ENCODE results near the gene DHX30.

DHX30 gene

GRCh38 chr3:47870156-47870555 lies 67.2 kb downstream of the DHX30 start:
- TF ChIP-seq POLR2AphosphoS5 (IDR thresholded peaks at IDR 0.05; ENCODE audit: low read depth, low read length): no peak
- TF ChIP-seq SIN3A (IDR thresholded peaks at IDR 0.05; ENCODE audit: borderline replicate concordance, insufficient read depth, low read length): no peak

- TF ChIP-seq REST (IDR thresholded peaks at IDR 0.05; ENCODE audit: insufficient read depth in 1 of 2, low read depth in 2 of 2, low read length in 2 of 2): no peak
- TF ChIP-seq POLR2AphosphoS5 (IDR thresholded peaks at IDR 0.05; ENCODE audit: low read depth, low read length): no peak
- no peak for TF ChIP-seq FOXP2 (optimal IDR thresholded peaks at IDR 0.05; ENCODE audit: borderline replicate concordance, extremely low read depth, extremely low read length, insufficient read depth)
- no peak for TF ChIP-seq SIN3A (IDR thresholded peaks at IDR 0.05; ENCODE audit: borderline replicate concordance, insufficient read depth, low read length)
- TF ChIP-seq TAF1 (IDR thresholded peaks at IDR 0.05; ENCODE audit: borderline replicate concordance, insufficient read depth, low read length): no peak
Observed at GRCh38 chr3:47870702-47871260, 67.8 kb downstream of the DHX30 start.

- TF ChIP-seq REST (IDR thresholded peaks at IDR 0.05; ENCODE audit: insufficient read depth in 1 of 2, low read depth in 2 of 2, low read length in 2 of 2) (no peak), FOXP2 (optimal IDR thresholded peaks at IDR 0.05; ENCODE audit: borderline replicate concordance, extremely low read depth, extremely low read length, insufficient read depth) (no peak), POLR2AphosphoS5 (IDR thresholded peaks at IDR 0.05; ENCODE audit: low read depth, low read length) (no peak), TAF1 (IDR thresholded peaks at IDR 0.05; ENCODE audit: borderline replicate concordance, insufficient read depth, low read length) (no peak), SIN3A (IDR thresholded peaks at IDR 0.05; ENCODE audit: borderline replicate concordance, insufficient read depth, low read length) (no peak)
Observed at GRCh38 chr3:47871389-47871788, 68.5 kb downstream of the DHX30 start.

GRCh38 chr3:47872916-47873315 lies 70.0 kb downstream of the DHX30 start:
- TF ChIP-seq SIN3A (IDR thresholded peaks at IDR 0.05; ENCODE audit: borderline replicate concordance, insufficient read depth, low read length) (no peak), FOXP2 (optimal IDR thresholded peaks at IDR 0.05; ENCODE audit: borderline replicate concordance, extremely low read depth, extremely low read length, insufficient read depth) (no peak), POLR2AphosphoS5 (IDR thresholded peaks at IDR 0.05; ENCODE audit: low read depth, low read length) (no peak), TAF1 (IDR thresholded peaks at IDR 0.05; ENCODE audit: borderline replicate concordance, insufficient read depth, low read length) (no peak), REST (IDR thresholded peaks at IDR 0.05; ENCODE audit: insufficient read depth in 1 of 2, low read depth in 2 of 2, low read length in 2 of 2) (no peak)

- TF ChIP-seq FOXP2 (optimal IDR thresholded peaks at IDR 0.05; ENCODE audit: borderline replicate concordance, extremely low read depth, extremely low read length, insufficient read depth) (no peak), SIN3A (IDR thresholded peaks at IDR 0.05; ENCODE audit: borderline replicate concordance, insufficient read depth, low read length) (no peak)
Observed at GRCh38 chr3:47874438-47874837, 71.5 kb downstream of the DHX30 start.

- no peak for TF ChIP-seq SIN3A (IDR thresholded peaks at IDR 0.05; ENCODE audit: borderline replicate concordance, insufficient read depth, low read length)
- TF ChIP-seq TAF1 (IDR thresholded peaks at IDR 0.05; ENCODE audit: borderline replicate concordance, insufficient read depth, low read length): no peak
- no peak for TF ChIP-seq REST (IDR thresholded peaks at IDR 0.05; ENCODE audit: insufficient read depth in 1 of 2, low read depth in 2 of 2, low read length in 2 of 2)
- TF ChIP-seq FOXP2 (optimal IDR thresholded peaks at IDR 0.05; ENCODE audit: borderline replicate concordance, extremely low read depth, extremely low read length, insufficient read depth): no peak
- no peak for TF ChIP-seq POLR2AphosphoS5 (IDR thresholded peaks at IDR 0.05; ENCODE audit: low read depth, low read length)
Observed at GRCh38 chr3:47874913-47875312, 72.0 kb downstream of the DHX30 start.
